HK-2 (cell line): Measurements from ENCODE around the gene PATZ1.

Experiments
- DNase-seq: peaks from one replicate; pipeline ENCODE4 v3.0.0-alpha.2; 2018; ENCODE audit not compliant: unreplicated experiment

The PATZ1 gene

DNA sequence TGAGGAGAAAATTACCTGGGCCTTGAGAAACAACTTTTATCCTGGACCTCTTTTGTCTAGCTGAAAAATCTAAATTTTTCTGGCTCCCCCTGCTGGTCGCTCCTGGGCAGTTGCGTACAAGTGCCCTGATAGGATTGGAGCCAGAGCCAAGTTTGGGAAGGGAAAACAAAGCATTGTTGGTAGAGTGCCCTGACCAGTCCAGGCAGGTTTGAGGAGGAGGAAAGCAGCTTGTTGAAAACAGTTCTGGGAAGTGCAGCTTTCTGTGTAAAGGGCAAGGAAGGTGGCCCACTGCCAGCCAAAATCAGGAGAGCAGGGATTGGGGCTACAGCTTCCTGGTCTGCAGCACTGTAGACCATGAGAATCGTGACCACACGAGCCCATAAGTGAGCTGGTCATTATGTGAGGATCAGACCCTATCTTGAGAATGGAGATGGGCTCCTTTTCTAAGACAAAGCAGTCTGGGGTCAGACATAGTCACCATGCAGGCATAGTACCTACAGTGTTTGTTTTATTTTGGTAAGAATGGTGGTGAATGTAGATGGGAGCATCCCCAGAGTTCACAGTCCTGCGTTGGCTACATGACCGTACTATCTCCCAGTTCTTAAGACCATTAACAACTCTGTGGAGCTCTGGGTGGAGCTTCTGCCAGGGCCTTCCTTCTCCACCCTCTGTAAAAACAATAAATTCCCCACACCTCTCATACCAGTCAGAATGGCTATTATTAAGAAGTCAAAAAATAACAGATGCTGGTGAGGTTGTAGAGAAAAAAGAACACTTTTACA, 32.6 kb downstream of the PATZ1 start:
- DNase-seq, result peak; percentile 29

GRCh38 chr22:31308181-31308580, 38.0 kb downstream of the PATZ1 start:
- no peak for DNase-seq

GRCh38 chr22:31305194-31305593, 41.0 kb downstream of the PATZ1 start:
- DNase-seq, result no peak

GRCh38 chr22:31302537-31302936, 43.6 kb downstream of the PATZ1 start:
- no peak for DNase-seq

DNA sequence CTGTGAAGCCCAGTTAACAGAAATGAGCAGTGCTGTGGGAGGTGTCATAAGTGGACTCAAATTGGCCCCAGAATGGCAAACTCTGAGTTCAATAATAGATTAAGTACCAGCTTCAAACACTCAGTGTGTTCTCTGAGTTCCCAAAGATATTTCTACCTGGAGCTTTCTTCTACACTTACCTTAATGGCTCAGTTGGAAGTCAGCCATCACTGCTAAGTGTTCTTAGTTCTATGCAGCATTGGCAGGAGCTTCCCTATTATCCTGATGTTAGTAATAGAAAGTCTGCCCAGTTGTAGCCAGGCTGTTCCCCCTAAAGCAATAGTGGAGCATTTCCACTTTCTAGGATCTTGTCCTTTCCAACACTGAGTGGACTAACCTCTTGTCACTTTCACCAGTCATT, 44.1 kb downstream of the PATZ1 start:
- no peak for DNase-seq

- DNase-seq, result no peak
Observed at GRCh38 chr22:31300896-31301295, 45.2 kb downstream of the PATZ1 start.

DNA sequence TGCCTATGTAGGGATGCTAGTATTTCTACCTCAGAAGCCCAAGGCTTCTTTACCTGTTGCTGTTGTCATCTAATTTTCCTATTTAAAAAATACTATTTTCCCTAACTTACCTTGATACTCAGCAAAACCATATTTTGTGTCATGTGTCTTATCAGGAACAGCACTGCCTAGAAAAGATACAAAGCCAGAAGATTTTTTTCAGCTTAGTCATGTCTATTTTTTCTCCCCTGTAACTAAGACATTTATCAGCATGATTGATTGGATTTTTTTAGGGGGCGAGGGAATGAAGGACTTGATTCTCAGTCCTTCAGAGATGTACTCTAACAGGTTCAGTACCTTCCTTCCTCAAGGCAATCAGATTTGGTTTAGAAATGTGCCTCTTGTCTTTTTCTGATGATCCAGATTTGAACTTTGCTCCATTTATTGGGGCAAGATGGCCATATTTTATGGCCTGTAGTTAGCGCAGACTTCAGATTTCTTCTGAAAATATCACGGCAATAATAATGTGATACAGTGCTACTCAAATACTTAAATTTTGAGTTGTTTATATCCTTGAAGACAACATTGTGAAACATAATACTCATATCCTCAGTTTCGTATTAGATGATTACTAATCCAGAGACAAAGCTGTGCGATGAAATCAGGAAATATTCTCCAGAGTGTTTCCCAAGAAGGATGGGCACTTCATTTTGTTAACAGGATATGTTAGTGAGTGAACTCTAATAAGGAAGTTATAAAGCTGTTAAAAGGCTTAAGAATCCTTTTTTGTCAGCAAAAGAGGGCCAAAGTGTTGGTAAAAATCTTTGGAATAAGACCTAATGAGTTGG, 50.1 kb downstream of the PATZ1 start:
- DNase-seq, result no peak

DNA sequence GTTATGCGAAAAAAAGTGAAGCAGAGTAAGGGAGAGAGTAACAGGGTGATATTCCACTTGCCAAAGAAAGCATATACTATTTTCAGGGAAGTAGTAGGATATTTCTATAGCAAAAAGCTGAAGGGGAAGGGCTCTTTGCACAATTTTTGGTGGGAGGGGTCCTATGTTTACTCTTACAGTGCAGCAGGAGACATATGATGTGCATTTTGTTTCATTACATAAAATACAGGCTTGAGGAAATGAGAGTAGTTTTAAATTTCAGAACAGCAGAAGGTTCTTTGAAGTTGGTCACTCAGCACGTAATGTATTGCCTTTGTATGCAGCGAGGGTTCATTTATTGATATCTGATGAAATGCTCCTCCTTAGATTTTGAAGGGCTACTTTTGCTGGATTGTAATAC, 50.8 kb downstream of the PATZ1 start:
- no peak for DNase-seq

DNA sequence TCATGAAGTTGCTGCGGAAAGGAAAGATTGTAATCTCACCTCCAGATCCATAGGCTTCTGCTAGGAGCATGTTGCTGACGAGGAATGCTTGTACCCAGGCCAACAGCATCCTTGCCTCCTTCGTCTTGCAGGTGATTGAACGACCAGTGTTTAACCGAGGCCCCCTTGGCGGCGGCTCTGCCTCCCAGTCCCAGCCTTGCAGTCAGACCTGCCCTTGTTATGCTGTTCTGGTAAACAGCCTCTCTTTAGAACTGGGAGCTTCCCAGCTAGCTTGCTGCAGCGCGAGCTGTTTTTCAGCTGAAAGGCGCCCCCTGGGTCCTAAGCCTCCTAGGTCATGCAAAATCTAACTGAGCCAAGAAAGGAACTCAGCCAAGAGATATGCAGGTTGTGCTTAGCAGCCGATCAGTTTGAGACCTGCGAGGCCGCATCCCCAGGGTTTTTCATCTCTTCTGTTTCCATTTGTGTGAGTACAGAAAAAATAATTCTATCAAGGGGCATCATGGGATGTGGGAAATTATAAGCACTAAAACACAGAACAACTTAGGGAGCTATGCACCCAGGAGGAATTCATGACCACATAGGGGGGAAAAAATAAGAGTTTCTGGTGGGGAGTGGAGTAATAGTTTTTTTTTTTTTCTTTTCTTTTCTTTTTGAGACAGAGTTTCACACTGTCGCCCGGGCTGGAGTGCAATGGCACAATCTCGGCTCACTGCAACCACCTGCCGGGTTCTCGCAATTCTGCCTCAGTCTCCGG, 53.7 kb downstream of the PATZ1 start, which contains the start of gene PIK3IP1:
Gene PIK3IP1 (minus strand): TSS at position 253 of the 754 bp plus-strand sequence. CDS start 144 bp downstream, at position 109.
- peak; percentile 67 for DNase-seq

DNA sequence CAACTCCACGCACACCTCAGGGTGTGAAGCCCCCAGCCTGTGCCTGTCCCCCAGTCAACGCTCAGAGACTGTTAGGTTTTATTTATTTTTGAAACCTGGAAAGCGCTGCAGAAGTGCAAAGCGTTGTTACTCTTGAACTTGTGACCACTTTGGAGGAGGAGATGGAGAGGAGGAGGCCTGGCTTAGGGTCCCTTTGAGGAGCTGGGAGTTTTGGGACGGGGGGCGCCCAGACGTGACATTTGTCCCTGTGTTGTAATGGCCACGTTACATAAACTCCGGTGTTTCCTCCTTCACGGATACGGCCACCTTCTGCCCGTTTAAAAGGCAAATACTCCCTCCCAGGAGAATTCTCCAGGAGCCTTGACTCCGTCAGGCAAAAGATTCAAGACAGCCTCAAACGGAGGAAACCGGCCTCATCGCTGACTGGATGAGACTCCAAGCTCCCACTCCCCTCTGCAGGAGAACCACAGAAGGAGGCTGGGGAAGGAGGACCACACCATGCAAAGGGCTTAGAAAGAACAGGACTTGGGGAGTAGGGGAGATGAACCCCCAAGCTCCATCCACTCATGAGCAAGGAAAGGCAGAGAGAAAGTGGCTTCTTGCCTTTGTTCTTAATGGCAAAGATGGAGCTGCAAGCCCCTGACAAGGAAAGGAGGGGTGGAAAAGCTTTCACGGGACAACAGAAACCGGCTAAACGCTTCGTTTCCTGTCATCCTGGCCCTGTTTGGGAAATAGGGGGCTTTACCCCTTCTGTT, 54.5 kb downstream of the PATZ1 start:
- no peak for DNase-seq

DNA sequence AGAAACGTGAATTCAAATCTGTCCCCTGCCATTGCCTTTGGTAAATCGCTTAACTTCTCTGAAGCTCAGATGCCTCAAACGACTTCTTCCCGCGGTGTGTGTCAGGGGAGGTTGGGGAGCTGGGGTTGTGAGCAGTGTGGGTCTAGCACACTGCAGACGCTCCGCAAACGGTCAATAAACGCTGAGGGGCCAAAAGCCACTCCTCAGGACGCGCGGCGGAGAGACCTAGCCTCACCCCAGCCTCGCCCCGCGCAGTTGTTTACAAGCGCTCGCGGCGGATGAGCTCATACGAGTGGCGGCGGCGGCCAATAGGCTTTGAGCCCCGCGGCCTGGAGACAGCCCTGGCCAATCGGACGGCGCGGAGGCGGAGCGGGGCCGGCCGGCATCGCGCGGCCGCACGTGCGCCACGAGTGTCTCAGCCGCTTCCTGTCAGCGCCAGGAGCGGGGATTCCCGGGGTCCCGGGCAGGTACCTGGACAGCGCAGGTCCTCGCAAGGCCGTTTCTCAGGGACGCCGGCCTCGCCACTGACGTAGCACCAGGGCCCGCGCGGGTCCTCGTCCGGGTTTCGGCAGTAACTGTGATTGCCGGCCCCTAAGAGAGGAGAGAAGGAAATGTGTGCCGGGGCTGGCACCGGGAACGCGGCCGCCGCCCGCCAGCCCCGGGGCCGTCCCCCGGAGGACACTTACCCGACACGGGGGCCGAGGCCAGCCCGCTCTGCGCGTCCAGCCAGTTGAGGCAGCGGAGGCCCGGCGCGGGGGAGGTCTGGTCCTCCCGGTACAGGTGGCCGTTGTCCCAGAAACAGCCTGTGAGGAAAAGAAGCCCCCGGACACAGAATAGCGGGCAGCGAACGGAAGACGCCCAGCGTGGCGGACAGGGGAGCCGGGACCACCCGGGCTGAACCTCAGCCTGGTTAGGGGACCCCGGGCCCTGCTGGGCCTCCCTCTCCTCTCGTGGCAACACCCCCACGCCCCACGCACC, 55.4 kb downstream of the PATZ1 start:
- peak; percentile 86 for DNase-seq

GRCh38 chr22:31289344-31289743, 56.8 kb downstream of the PATZ1 start:
- no peak for DNase-seq

GRCh38 chr22:31288496-31289240, 57.5 kb downstream of the PATZ1 start:
- DNase-seq, result no peak

GRCh38 chr22:31287818-31288495, 58.2 kb downstream of the PATZ1 start:
- DNase-seq, result no peak

DNA sequence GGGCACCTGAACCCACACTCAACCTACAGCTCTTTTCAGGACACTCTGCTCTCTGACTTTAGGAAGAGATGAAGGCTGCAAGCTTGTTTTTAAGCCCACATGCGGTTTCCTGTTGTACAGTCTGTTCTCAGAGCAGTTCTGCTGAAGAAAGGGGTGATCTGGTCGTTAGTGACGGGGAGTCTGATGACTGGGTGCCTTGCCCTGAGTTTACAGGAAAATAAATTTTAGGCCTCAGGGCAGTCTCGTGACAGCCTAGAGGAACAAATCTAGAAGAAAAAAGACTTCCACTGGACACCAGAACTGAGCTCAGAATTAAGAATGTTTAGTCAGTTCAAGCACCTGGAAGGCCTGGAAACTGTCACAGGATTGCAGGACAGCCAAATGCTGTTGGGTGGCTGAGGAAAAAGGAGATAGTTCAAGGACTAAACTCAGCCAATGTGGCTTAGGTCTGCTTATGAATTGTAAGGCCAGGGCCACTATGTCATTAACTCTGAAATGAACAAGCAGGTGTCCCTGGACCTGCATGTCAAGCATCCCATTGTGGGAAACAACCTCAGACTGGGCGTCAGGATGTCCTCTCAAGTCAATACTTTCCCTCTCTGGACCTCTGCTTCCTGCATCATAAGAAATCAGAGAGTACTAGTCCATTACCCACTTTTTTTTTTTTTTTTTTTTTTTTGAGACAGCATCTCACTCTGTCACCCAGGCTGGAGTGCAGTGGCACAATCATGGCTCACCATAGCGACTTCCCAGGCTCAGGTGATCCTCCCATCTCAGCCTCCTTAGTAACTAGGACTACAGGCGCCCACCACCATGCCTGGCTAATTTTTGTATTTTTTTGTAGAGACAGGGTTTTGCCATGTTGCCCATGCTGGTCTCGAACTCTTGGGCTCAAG, 59.5 kb downstream of the PATZ1 start:
- DNase-seq, result no peak

GRCh38 chr22:31284281-31285155, 61.6 kb downstream of the PATZ1 start:
- DNase-seq, result no peak
